Heart left ventricle (tissue), 16 donors: ENCODE measurements around the gene DDX21. TPM values are rescaled to one million over a fixed set of nuclear protein-coding genes. Genes with fewer than 3 reads are reported as not detected.
"Not testable (repeated sequence)": the region's sequence is repeated elsewhere in the genome, so short reads cannot be mapped to it uniquely, and the experiment has no call there.

Source experiments
- ATAC-seq, 4 donors: fragments of 200-7000 bp; cut with Tn5 transposase; one replicate each; pipeline ENCODE4 v1.9.1; 2020 to 2022; ENCODE audit warnings: moderate library complexity in 4 of 4, mild to moderate bottlenecking in 3 of 4, moderate number of reproducible peaks in 1 of 4
- DNase-seq, 5 donors: peaks; one replicate each; pipeline ENCODE4 v3.0.0-alpha.2; 2020
- H3K27ac ChIP-seq, 12 donors: fragments of 200-600 bp; sonication (generic) in 4 of 12; one replicate each; pipeline versions ENCODE4 v1.5.0 to v1.8.0; 2016 to 2022; ENCODE audit warnings: mild to moderate bottlenecking in 2 of 12
- H3K27me3 ChIP-seq, 9 donors: fragments of 200-600 bp; sonication (generic) in 2 of 9; one replicate each; pipeline versions ENCODE4 v1.5.1 to v1.8.0; 2016 to 2022; ENCODE audit warnings: mild to moderate bottlenecking in 3 of 9
- H3K36me3 ChIP-seq, 9 donors: fragments of 200-600 bp; sonication (generic) in 2 of 9; one replicate each; pipeline versions ENCODE4 v1.5.0 to v1.8.0; 2018 to 2022; ENCODE audit warnings: mild to moderate bottlenecking in 2 of 9
- H3K4me1 ChIP-seq, 12 donors: fragments of 200-600 bp; sonication (generic) in 4 of 12; one replicate each; pipeline versions ENCODE4 v1.5.0 to v1.8.0; 2016 to 2022; ENCODE audit warnings: mild to moderate bottlenecking in 3 of 12
- H3K4me3 ChIP-seq, 12 donors: fragments of 200-600 bp; sonication (generic) in 4 of 12; one replicate each; pipeline versions ENCODE4 v1.5.0 to v1.8.0; 2017 to 2022; ENCODE audit warnings: mild to moderate bottlenecking in 9 of 12, moderate library complexity in 4 of 12
- H3K9me3 ChIP-seq, 12 donors: fragments of 200-600 bp; sonication (generic) in 4 of 12; one replicate each; pipeline versions ENCODE4 v1.5.0 to v1.8.0; 2016 to 2022; ENCODE audit warnings: mild to moderate bottlenecking in 1 of 12
- POLR2A ChIP-seq, 2 donors: fragments of 450-650 bp; IDR thresholded peaks; one replicate each; pipeline ENCODE4 v1.6.1; 2017; ENCODE audit warnings: antibody characterized with exemption in 2 of 2, mild to moderate bottlenecking in 2 of 2, moderate library complexity in 2 of 2
- WGBS, 4 donors: extraction: QIAGEN DNeasy Blood & Tissue Kit in 2 of 4; methylation state at CpG; one replicate each; pipeline versions ENCODE4 v1.1.5 to v1.1.7; 2013 to 2018; 5-methylcytosine and 5-hydroxymethylcytosine counted together
- intact Hi-C, 10 donors: fragments of 100-400 bp; cut with DNase I; formaldehyde crosslinking; loops; one replicate each; pipeline versions ENCODE4 v1.11.1 to v1.14.2; 2022
- polyA plus RNA-seq, 2 donors: library from polyadenylated mRNA; stranded (reverse); fragments of 200-250 nt; gene quantifications; one replicate each; pipeline ENCODE4 v1.2.3, GENCODE V29; 2013
- total RNA-seq, 9 donors: library from RNA; depleted of rRNA in 2 of 9; stranded (reverse); fragments of >200 nt in 2 of 9; fragmentation: NEBNext Ultra II Directional in 3 of 9; extraction: Animal tissue kit (Norgen Biotek cat#: 25700) in 3 of 9; gene quantifications; one replicate each; pipeline versions ENCODE4 v1.1.0 to v1.2.4, GENCODE V29; 2016 to 2023
- TF ChIP-seq, protein P1 (sequence below), 12 donors: fragments of 200-600 bp; sonication (generic) in 4 of 12; IDR thresholded peaks; one replicate each; pipeline versions ENCODE4 v1.5.0 to v1.8.0; 2018 to 2022; ENCODE audit warnings: antibody characterized with exemption in 12 of 12, mild to moderate bottlenecking in 5 of 12
- donor health status: ischemic (EF 13 %, LVEDD 7.1; RV severe dilation, severe dysfunction).
- donor health status: healthy with polysubstance abuse.
- donor health status: DM: no; HTN: yes; CAD: no.
- donor health status: DM: no; HTN: no; CAD: no.
- donor health status: ischemic (EF 25% LVEDD 6.9; RV normal size, moderate dysfunction).
- donor health status: ischemic (EF 25% LVEDD 5.7; RV mildly dilated, moderate dysfunction).
- donor health status: healthy.
- donor health status: DM: yes; HTN: yes; CAD: no.
- donor health status: ischemic (EF 35%, LVEDD 5.7; RV mildly dilated, moderate dysfunction).
- donor health status: nonischemic (EF 11% LVEDD 7.7; RV severe dilation, severe dysfunction).
- donor health status: DM: yes; HTN: yes; CAD: no.
- donor health status: PGD.
- donor health status: ischemic (EF 29% LVEDD 5.4; RV normal size, mild dysfunction).
- donor health status: nonischemic (EF 23%, LVEDD 6.1; RV moderate dilation, normal function).

The DDX21 gene
- total and polyA plus RNA-seq, 11 donors: 8.0 to 40.2 (median 26.2) TPM

DNA sequence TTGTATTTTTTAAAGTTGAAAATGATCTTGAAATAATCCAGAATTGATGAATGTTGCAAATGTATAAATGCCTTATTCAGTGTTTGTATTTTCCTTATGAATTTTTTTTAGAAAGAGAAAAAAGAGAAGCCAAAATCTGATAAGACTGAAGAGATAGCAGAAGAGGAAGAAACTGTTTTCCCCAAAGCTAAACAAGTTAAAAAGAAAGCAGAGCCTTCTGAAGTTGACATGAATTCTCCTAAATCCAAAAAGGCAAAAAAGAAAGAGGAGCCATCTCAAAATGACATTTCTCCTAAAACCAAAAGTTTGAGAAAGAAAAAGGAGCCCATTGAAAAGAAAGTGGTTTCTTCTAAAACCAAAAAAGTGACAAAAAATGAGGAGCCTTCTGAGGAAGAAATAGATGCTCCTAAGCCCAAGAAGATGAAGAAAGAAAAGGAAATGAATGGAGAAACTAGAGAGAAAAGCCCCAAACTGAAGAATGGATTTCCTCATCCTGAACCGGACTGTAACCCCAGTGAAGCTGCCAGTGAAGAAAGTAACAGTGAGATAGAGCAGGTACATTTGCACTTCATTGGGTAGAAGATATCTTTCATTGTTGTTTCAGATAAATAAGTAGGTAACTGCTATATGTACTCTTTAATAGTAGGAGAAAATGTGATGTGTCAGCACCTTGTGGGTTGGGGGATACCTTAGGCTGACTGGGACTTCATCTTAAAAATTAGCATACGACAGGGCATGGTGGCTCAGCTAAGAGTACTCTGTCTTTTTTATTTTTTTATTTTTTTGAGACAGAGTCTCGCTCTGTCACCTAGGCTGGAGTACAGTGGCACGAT is 3.9 kb downstream of the DDX21 start:
- no peak overlapping the region for H3K4me3 ChIP-seq

DNA sequence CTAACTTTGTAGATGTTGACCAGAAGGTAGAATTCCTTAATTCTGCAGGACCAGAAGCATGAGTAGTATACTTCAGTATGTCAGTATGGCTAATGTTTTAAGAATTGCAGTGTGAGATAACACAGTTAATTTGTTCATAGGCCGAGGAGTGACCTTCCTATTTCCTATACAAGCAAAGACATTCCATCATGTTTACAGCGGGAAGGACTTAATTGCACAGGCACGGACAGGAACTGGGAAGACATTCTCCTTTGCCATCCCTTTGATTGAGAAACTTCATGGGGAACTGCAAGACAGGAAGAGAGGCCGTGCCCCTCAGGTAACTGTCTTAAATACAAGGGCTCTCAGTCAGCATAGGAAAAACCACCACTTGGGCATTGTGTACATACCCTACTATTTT is 7.2 kb downstream of the DDX21 start:
- Histone ChIP-seq H3K4me3 (no peak overlapping the region), H3K4me1 (peaks cover 0 to 30% (median under 1%) of the 10 kb centered on the region in 12 donors), H3K27ac (no peak overlapping the region), H3K9me3 (no peaks in the 10 kb centered on the region), H3K36me3 (peaks cover 3 to 94% (median 85%) of the 10 kb centered on the region in 9 donors), H3K27me3 (no peaks in the 10 kb centered on the region)
- no peak for ATAC-seq
- DNase-seq: no peak
- intact Hi-C loops: loop anchor here in 1 of 10 donors (5.0 kb wide), 1 partner anchor 291 kb away; no protein-coding TSS in a partner anchor
- TF ChIP-seq POLR2A (IDR thresholded peaks at IDR 0.05): no peak
- TF ChIP-seq, protein P1, sequence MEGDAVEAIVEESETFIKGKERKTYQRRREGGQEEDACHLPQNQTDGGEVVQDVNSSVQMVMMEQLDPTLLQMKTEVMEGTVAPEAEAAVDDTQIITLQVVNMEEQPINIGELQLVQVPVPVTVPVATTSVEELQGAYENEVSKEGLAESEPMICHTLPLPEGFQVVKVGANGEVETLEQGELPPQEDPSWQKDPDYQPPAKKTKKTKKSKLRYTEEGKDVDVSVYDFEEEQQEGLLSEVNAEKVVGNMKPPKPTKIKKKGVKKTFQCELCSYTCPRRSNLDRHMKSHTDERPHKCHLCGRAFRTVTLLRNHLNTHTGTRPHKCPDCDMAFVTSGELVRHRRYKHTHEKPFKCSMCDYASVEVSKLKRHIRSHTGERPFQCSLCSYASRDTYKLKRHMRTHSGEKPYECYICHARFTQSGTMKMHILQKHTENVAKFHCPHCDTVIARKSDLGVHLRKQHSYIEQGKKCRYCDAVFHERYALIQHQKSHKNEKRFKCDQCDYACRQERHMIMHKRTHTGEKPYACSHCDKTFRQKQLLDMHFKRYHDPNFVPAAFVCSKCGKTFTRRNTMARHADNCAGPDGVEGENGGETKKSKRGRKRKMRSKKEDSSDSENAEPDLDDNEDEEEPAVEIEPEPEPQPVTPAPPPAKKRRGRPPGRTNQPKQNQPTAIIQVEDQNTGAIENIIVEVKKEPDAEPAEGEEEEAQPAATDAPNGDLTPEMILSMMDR (IDR thresholded peaks at IDR 0.05): no peak
- 88 to 95% (median 93%) methylated on average over 4 of the region's 4 CpGs for WGBS, 4 donors

More for the DNA sequence above, 3.9 kb downstream of the DDX21 start:
- no peak for TF ChIP-seq POLR2A (IDR thresholded peaks at IDR 0.05)
- TF ChIP-seq, protein P1 (IDR thresholded peaks at IDR 0.05): no peak
- ATAC-seq (no peak), DNase-seq (no peak)
- H3K4me1 ChIP-seq: peaks cover 4 to 47% (median 21%) of the 10 kb centered on the region in 12 donors
- no peaks in the 10 kb centered on the region for H3K9me3 ChIP-seq
- peak overlapping the region in 1 of 12 donors; percentile 13 for H3K27ac ChIP-seq
- no peaks in the 10 kb centered on the region for H3K27me3 ChIP-seq
- peaks cover 0 to 62% (median 52%) of the 10 kb centered on the region in 9 donors for H3K36me3 ChIP-seq
- 91 to 94% (median 92%) methylated on average over 4 of the region's 4 CpGs for WGBS, 4 donors
- intact Hi-C loops: loop anchor here in 1 of 10 donors (5.0 kb wide), 1 partner anchor 288 kb away; no protein-coding TSS in a partner anchor

DNA sequence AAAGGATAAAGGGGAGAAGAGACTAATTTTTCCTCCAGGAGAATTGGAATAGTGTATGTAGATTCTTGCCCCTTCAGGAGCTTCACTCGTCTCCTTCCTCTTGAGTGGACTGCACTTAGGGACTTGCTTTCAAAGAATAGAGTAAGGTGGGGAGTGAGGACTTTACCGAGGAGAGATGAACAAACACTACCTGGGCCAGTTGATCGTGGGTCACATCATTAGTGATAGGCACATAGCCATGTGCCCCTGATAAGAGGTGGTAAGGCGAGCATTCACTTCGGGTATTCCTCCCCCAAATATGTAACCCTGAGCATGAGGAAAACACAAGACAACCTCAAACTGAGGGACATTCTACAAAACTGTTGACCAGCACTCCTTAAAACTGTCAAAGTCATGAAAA is 18.0 kb downstream of the DDX21 start:
- intact Hi-C loops: loop anchor here in 1 of 10 donors (10.0 kb wide), 1 partner anchor 221 kb away; no protein-coding TSS in a partner anchor
- no peak for ATAC-seq
- no peak overlapping the region for H3K27ac ChIP-seq
- no peaks in the 10 kb centered on the region for H3K27me3 ChIP-seq
- 79 to 90% (median 86%) methylated on average over 5 of the region's 5 CpGs for WGBS, 4 donors
- H3K36me3 ChIP-seq: peaks cover 0 to 100% (median 100%) of the 10 kb centered on the region in 9 donors
- H3K4me3 ChIP-seq: no peak overlapping the region
- H3K4me1 ChIP-seq: no peaks in the 10 kb centered on the region
- H3K9me3 ChIP-seq: no peaks in the 10 kb centered on the region
- no peak for TF ChIP-seq POLR2A (IDR thresholded peaks at IDR 0.05)
- TF ChIP-seq, protein P1 (IDR thresholded peaks at IDR 0.05): no peak
- DNase-seq: no peak

DNA sequence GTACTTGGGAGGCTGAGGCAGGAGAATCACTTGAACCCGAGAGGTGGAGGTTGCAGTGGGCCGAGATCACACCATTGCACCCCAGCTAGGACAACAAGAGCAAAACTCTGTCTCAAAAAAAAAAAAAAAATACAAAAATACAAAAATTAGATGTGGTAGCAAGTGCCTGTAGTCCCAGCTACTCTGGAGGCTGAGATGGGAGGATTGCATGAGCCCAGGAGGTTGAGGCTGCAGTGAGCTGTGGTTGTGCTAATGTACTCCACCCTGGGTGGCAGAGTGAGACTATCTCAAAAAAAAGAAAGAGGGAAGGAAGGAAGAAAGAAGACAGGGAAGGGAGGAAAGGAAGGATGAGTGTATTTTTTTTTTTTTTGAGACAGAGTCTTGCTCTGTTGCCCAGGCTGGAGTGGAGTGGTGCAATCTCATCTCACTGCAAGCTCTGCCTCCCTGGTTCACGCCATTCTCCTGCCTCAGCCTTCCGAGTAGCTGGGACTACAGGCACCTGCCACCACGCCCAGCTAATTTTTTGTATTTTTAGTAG is 20.0 kb downstream of the DDX21 start:
- H3K27ac ChIP-seq, DNase-seq, H3K4me3 ChIP-seq, ATAC-seq, H3K9me3 ChIP-seq, H3K4me1 ChIP-seq, H3K27me3 ChIP-seq: not testable (repeated sequence)
- WGBS, 4 donors: 94 to 98% (median 97%) methylated on average over 5 of the region's 5 CpGs
- intact Hi-C loops: loop anchor here in 1 of 10 donors (10.0 kb wide), 1 partner anchor 219 kb away; no protein-coding TSS in a partner anchor
- peaks cover 0 to 100% (median 98%) of the 10 kb centered on the region in 9 donors for H3K36me3 ChIP-seq

DNA sequence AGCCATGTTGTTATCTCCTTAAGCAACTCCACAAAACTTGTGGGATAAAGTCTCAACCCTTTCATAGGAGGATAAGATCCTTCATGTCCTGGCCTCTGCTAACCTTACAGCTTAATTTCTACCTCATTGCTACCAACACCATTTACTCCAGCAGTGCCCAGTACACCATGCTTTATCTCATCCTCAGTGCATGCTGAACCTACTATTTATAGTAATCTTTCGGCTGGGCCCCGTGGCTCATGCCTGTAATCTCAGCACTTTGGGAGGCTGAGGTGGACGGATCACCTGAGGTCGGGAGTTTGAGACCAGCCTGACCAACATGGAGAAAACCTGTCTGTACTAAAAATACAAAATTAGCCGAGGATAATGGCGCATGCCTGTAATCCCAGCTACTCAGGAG is 23.8 kb downstream of the DDX21 start:
- peak overlapping the region in 3 of 12 donors; percentile 21 to 38 (median 35) for H3K27ac ChIP-seq
- H3K4me3 ChIP-seq, DNase-seq, H3K4me1 ChIP-seq, H3K27me3 ChIP-seq, H3K9me3 ChIP-seq: not testable (repeated sequence)
- WGBS, 4 donors: 55 to 69% (median 59%) methylated on average over 6 of the region's 6 CpGs
- peak in 3 of 4 donors; percentile 74 to 84 (median 78) for ATAC-seq
- H3K36me3 ChIP-seq: peaks cover 0 to 100% (median 83%) of the 10 kb centered on the region in 9 donors
- intact Hi-C loops: loop anchor here in 1 of 10 donors (10.0 kb wide), 1 partner anchor 215 kb away; no protein-coding TSS in a partner anchor
